Measurements from ENCODE around the gene CAPN12. TPM values are rescaled to one million over a fixed set of nuclear protein-coding genes. Genes with fewer than 3 reads are reported as not detected.

CAPN12 gene
- total RNA-seq, 2 experiments from 2014 or later = 7.1 to 9.0 TPM

DNA sequence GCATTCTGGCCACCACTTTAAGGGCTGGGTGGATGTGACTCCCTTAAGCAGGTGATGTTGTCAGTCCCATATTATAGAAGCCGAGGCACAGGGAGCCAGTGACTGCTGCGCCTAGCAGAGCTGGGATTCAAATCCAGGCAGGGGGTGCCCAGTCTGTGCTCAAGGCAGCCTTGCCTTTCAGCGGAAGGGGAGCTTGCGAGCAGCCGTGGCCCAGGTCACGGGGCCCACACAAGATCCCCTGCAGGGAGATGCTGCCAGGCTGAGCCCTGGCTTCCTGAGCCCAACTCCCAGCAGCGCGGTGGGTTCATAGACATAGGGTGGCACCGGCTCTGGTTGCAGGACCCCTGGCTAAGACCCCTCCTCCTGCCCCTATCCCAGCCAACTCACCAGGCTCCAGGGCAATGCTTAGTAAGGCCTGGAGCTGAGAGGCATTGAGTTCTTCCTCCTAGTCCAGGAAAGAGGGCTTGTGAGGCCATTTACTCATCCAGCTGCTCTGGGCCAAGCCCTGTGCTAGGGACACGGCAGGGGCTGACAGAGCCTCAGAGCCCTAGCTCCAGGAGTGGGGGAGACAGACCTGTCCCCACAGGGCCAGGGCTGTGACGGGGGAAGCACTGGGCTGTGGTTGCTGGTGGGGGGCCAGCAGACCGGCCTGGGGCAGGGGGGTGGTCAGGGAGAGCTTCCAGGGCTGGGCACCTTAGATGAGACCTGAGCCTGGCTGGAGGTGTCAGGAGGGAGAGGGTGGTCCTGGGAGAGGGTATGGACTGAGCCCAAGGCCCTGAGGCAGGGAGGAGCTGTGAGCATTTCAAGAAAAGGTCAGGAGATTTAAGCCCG, 9.6 kb downstream of the CAPN12 start:
- intact Hi-C loops (cut with micrococcal nuclease) = loop anchor here (1.0 to 5.0 kb wide), 3 partner anchors 77 to 196 kb away; partner anchors contain the start of genes ECH1, MRPS12 and SARS2

GRCh38 chr19:38734176-38734425, 10.2 kb downstream of the CAPN12 start:
- POLR2A ChIA-PET = interaction anchor here (0.8 to 1.4 kb wide), 3 partner anchors 98 to 198 kb away, joined by 3 to 4 read pairs (median 3); partner anchors contain the start of gene ECH1
- Mint-ChIP-seq H3K27ac (peak overlapping the region; percentile 75), H3K4me1 (ENCODE audit: low read depth) (peaks cover 33% of the 10 kb centered on the region), H3K9me3 (no peaks in the 10 kb centered on the region), H3K27me3 (no peaks in the 10 kb centered on the region), H3K36me3 (peaks cover 10% of the 10 kb centered on the region), H3K4me3 (peak overlapping the region; percentile 16)
- CTCF ChIA-PET = interaction anchor here (1.4 to 3.4 kb wide), 2 partner anchors 153 to 196 kb away, joined by 7 to 16 read pairs; partner anchors contain the start of genes MRPS12 and SARS2
- intact Hi-C loops (cut with micrococcal nuclease) = loop anchor here (1.0 to 5.0 kb wide), 2 partner anchors 77 to 196 kb away; partner anchors contain the start of genes MRPS12 and SARS2
- DNase-seq = no peak

More for the DNA sequence above, 9.6 kb downstream of the CAPN12 start:
- peak; percentile 60 for DNase-seq
- Mint-ChIP-seq H3K27me3 (no peaks in the 10 kb centered on the region), H3K9me3 (no peaks in the 10 kb centered on the region), H3K4me3 (peak overlapping the region; percentile 67), H3K27ac (peak overlapping the region; percentile 75), H3K36me3 (peaks cover 8% of the 10 kb centered on the region), H3K4me1 (ENCODE audit: low read depth) (peaks cover 35% of the 10 kb centered on the region)
- ChIA-PET POLR2A (interaction anchor here (0.8 to 1.4 kb wide), 6 partner anchors 97 to 197 kb away, joined by 3 to 4 read pairs (median 4); partner anchors contain the start of gene ECH1), CTCF (interaction anchor here (0.9 to 3.4 kb wide), 3 partner anchors 35 to 196 kb away, joined by 3 to 16 read pairs (median 7); partner anchors contain the start of genes MRPS12 and SARS2)

GRCh38 chr19:38733493-38734175, 10.6 kb downstream of the CAPN12 start:
- Mint-ChIP-seq H3K4me1 (ENCODE audit: low read depth) (peaks cover 31% of the 10 kb centered on the region), H3K36me3 (peaks cover 10% of the 10 kb centered on the region), H3K27me3 (no peaks in the 10 kb centered on the region), H3K4me3 (no peak overlapping the region), H3K9me3 (no peaks in the 10 kb centered on the region), H3K27ac (peak overlapping the region; percentile 75)
- peak; percentile 40 for DNase-seq
- CTCF ChIA-PET = interaction anchor here (1.2 to 3.4 kb wide), 3 partner anchors 36 to 197 kb away, joined by 5 to 16 read pairs (median 7); partner anchors contain the start of genes MRPS12 and SARS2
- POLR2A ChIA-PET = interaction anchor here (1.4 kb wide), 1 partner anchor 198 kb away, joined by 3 read pairs; no protein-coding TSS in a partner anchor
- intact Hi-C loops (cut with micrococcal nuclease) = loop anchor here (1.0 to 5.0 kb wide), 2 partner anchors 76 to 197 kb away; partner anchors contain the start of genes MRPS12 and SARS2

DNA sequence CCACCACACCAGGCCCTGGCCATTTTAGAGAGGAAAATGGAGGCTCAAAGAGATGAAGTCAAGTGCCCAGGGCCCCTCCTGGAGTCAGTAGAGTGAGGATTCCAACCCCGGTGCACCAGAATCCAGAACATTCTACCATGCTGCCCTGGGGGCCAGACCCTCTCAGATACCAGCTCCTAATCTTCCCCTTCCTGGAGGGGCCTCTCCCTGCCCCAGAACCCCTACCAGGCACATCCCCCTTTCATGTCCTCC, 11.1 kb downstream of the CAPN12 start:
- POLR2A ChIA-PET = no interaction called here

DNA sequence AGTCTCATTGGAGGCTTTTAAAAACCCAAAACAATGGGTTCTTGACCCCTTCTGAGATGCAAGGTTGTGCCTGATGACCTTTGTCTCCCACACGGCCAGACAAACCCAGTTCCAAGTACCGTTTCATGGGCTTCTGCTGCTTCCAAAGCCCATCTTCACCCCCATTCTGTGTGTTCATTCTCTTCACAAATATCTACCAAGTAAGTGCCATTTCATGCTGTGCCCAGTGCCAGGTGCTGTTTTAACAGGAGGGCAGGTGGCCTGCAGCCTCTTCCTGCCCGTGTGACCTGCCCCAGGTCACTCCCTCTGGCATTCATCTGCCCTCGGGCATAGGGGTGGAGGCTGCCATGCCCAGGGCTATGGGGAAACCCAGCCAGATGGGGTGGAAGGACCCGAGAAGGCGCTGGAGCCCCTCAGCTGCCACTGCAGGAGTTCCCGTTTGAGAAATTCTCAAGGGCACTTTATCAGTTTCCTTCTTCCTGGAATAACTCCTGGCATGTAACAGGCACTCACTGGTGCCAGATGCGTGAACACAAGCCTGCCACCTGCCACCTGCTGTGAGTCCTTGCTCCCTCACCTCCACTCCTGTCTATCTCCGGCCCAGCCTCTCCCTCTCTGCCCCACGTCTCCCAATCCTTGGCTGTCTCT, 12.5 kb downstream of the CAPN12 start:
- no peaks in the 10 kb centered on the region for H3K27me3 Mint-ChIP-seq
- H3K4me1 Mint-ChIP-seq (ENCODE audit: low read depth) = peaks cover 29% of the 10 kb centered on the region
- no peak overlapping the region for H3K27ac Mint-ChIP-seq
- ChIA-PET CTCF (no interaction called here), POLR2A (no interaction called here)
- DNase-seq = no peak
- no peaks in the 10 kb centered on the region for H3K9me3 Mint-ChIP-seq
- no peak overlapping the region for H3K4me3 Mint-ChIP-seq
- H3K36me3 Mint-ChIP-seq = peaks cover 10% of the 10 kb centered on the region
- intact Hi-C loops (cut with micrococcal nuclease) = loop anchor here (2.0 to 5.0 kb wide), 2 partner anchors 74 to 155 kb away; no protein-coding TSS in a partner anchor

More for the DNA sequence above, 11.1 kb downstream of the CAPN12 start:
- CTCF ChIA-PET = interaction anchor here (1.2 to 3.4 kb wide), 2 partner anchors 36 to 197 kb away, joined by 5 to 16 read pairs; partner anchors contain the start of genes MRPS12 and SARS2
- Mint-ChIP-seq H3K27ac (peak overlapping the region; percentile 28), H3K4me3 (no peak overlapping the region), H3K27me3 (no peaks in the 10 kb centered on the region), H3K9me3 (no peaks in the 10 kb centered on the region), H3K4me1 (ENCODE audit: low read depth) (peaks cover 31% of the 10 kb centered on the region), H3K36me3 (peaks cover 10% of the 10 kb centered on the region)
- no peak for DNase-seq
- intact Hi-C loops (cut with micrococcal nuclease) = loop anchor here (5.0 kb wide), 1 partner anchor 76 kb away; no protein-coding TSS in a partner anchor

DNA sequence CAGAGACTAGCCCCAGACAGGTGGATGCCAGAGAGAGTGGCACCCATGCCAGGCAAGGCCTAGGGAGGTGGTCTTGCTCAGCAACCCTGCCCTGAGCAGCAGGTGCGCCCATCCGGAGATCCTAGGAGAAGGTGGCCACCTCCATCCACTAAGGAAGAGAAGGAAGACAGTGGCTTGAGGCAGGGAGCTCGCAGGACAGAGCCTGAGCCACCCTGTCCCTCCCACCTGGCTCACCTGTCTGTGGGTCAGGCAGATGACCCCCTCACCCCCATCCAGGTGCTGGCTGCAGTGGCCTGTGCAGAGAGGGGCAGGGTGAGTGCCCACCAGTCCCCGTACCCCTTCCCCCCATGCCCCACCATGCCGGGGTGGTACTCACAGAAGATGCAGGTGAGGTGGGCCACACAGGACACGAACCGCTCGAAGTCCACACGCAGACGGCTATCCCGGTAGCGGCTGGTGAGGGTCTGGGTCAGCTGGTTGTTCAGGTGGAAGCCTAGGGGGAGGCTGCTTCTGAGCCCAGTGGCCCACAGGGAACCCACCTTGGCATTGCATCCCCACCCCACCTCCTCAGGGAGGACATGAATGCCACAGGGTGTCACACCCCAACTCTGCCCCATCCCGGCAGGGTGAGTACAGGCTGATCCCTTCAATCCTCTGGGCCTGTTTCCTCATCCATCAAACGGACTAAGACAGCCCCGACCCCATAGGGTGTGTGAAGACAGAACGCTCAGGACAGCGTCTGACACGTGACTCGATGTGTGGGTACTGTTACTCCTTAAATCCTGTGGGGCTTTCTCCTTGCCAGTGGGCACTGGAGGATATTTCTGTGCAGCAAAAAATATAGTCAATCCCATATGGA, 13.3 kb downstream of the CAPN12 start:
- H3K9me3 Mint-ChIP-seq = no peaks in the 10 kb centered on the region
- H3K27ac Mint-ChIP-seq = peak overlapping the region; percentile 57
- ChIA-PET CTCF (interaction anchor here (0.6 to 2.2 kb wide), 7 partner anchors 8 to 200 kb away, joined by 3 to 9 read pairs (median 3); partner anchors contain the start of genes ECH1, MRPS12 and SARS2), POLR2A (no interaction called here)
- no peak for DNase-seq
- H3K4me3 Mint-ChIP-seq = no peak overlapping the region
- intact Hi-C loops (cut with micrococcal nuclease) = loop anchor here (2.0 to 5.0 kb wide), 2 partner anchors 74 to 156 kb away; no protein-coding TSS in a partner anchor
- peaks cover 33% of the 10 kb centered on the region for H3K4me1 Mint-ChIP-seq (ENCODE audit: low read depth)
- H3K27me3 Mint-ChIP-seq = no peaks in the 10 kb centered on the region
- H3K36me3 Mint-ChIP-seq = peaks cover 10% of the 10 kb centered on the region

- CTCF ChIA-PET = interaction anchor here (0.6 to 2.2 kb wide), 8 partner anchors 9 to 200 kb away, joined by 3 to 9 read pairs (median 4); partner anchors contain the start of genes ECH1, MRPS12 and SARS2
- Mint-ChIP-seq H3K27me3 (no peaks in the 10 kb centered on the region), H3K9me3 (no peaks in the 10 kb centered on the region), H3K4me1 (ENCODE audit: low read depth) (peaks cover 34% of the 10 kb centered on the region), H3K4me3 (no peak overlapping the region), H3K27ac (peak overlapping the region; percentile 57), H3K36me3 (peaks cover 10% of the 10 kb centered on the region)
- intact Hi-C loops (cut with micrococcal nuclease) = loop anchor here (2.0 to 5.0 kb wide), 2 partner anchors 73 to 156 kb away; no protein-coding TSS in a partner anchor
- POLR2A ChIA-PET = no interaction called here
- DNase-seq = no peak
Observed at GRCh38 chr19:38730470-38730730, 13.9 kb downstream of the CAPN12 start.

DNA sequence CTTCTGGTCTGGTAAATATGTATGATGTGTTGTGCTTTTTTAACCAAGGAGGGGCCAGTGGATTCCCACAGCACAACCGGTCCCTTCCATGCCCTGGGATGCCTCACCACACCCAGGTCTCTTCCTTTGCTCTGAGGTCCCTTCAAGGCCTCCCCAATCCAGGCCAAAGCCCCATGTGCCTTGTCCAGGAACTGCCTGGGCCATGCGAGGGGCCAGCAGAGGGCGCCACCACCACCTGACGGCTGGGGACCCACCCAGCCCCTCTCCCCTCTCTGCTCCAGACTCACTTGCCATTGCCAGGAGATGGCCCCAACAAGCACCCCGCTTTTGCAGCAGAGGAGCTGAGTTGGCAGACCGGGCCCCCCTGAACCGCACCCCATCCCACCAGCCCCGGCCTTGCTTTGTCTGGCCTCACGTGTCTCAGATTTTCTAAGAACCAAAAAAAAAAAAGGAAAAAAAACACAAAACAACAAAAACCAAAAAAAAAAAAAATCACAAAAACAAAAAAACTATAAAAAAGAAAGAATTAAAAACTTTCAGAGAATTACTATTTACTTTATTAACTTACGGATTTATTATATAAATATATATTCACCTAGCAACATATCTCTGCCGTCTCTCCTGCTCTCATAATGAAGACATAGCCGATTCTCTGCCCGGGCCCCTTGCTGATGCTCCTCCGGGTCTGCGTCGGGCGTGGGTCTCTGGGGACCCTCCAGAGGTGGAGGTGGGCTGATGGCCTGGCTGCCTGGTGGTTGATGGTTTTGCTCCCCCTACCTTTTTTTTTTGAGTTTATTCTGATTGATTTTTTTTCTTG, 14.4 kb downstream of the CAPN12 start:
- H3K27me3 Mint-ChIP-seq = no peaks in the 10 kb centered on the region
- peak overlapping the region; percentile 57 for H3K27ac Mint-ChIP-seq
- intact Hi-C loops (cut with micrococcal nuclease) = loop anchor here (1.0 to 5.0 kb wide), 3 partner anchors 73 to 200 kb away; partner anchors contain the start of genes MRPS12 and SARS2
- ChIA-PET POLR2A (no interaction called here), CTCF (interaction anchor here (0.8 to 2.2 kb wide), 6 partner anchors 9 to 201 kb away, joined by 3 to 9 read pairs (median 5); partner anchors contain the start of genes MRPS12 and SARS2)
- no peak overlapping the region for H3K4me3 Mint-ChIP-seq
- peak; percentile 86 for DNase-seq
- H3K4me1 Mint-ChIP-seq (ENCODE audit: low read depth) = peaks cover 28% of the 10 kb centered on the region
- no peaks in the 10 kb centered on the region for H3K9me3 Mint-ChIP-seq
- H3K36me3 Mint-ChIP-seq = peaks cover 10% of the 10 kb centered on the region

GRCh38 chr19:38728752-38729541, 15.3 kb downstream of the CAPN12 start:
- intact Hi-C loops (cut with micrococcal nuclease) = loop anchor here (1.0 kb wide), 1 partner anchor 201 kb away; the partner anchor contains the start of genes MRPS12 and SARS2

More at GRCh38 chr19:38728752-38729541, 15.3 kb downstream of the CAPN12 start:
- Mint-ChIP-seq H3K4me1 (ENCODE audit: low read depth) (peaks cover 21% of the 10 kb centered on the region), H3K27me3 (no peaks in the 10 kb centered on the region), H3K36me3 (peaks cover 10% of the 10 kb centered on the region), H3K9me3 (no peaks in the 10 kb centered on the region), H3K27ac (no peak overlapping the region), H3K4me3 (no peak overlapping the region)
- no peak for DNase-seq
- CTCF ChIA-PET = interaction anchor here (2.2 kb wide), 1 partner anchor 202 kb away, joined by 9 read pairs; the partner anchor contains the start of genes MRPS12 and SARS2
- POLR2A ChIA-PET = no interaction called here
